Transverse colon (tissue), 4 donors: ENCODE data around the gene SETD1A. TPM values are rescaled to one million over a fixed set of nuclear protein-coding genes. Genes with fewer than 3 reads are reported as not detected.

Experiments
- DNase-seq: peaks from one replicate; pipeline ENCODE4 v3.0.0-alpha.2; 2019
- H3K27ac ChIP-seq, 4 donors: fragments of 200-600 bp; sonication (generic); 2 replicates each; pipeline ENCODE4 v1.5.1; 2016 to 2018; ENCODE audit warnings: inconsistent platforms in 4 of 4
- H3K27me3 ChIP-seq: fragments of 200-600 bp; sonication (generic); 2 replicates; pipeline ENCODE4 v1.5.1; 2017; ENCODE audit warnings: inconsistent platforms
- H3K36me3 ChIP-seq, 4 donors: fragments of 200-600 bp; sonication (generic); 2 replicates each; pipeline ENCODE4 v1.5.1; 2017 to 2019; ENCODE audit warnings: inconsistent platforms in 4 of 4
- H3K4me1 ChIP-seq, 4 donors: fragments of 200-600 bp; sonication (generic); 2 replicates each; pipeline ENCODE4 v1.5.1; 2017 to 2020; ENCODE audit warnings: inconsistent platforms in 4 of 4
- H3K4me3 ChIP-seq, 4 donors: fragments of 200-600 bp; sonication (generic); 1 replicate in 1 of 4; 2 replicates in 3 of 4; pipeline versions ENCODE4 v1.5.1 to v1.6.1; 2017 to 2019; ENCODE audit warnings: inconsistent platforms in 4 of 4
- H3K9me3 ChIP-seq, 2 donors: fragments of 200-600 bp; sonication (generic); 2 replicates each; pipeline ENCODE4 v1.5.1; 2017 to 2019; ENCODE audit warnings: inconsistent platforms in 2 of 2
- CTCF ChIP-seq, 5 experiments: fragments of 200-600 bp in 3 of 5; fragments of 450-650 bp in 2 of 5; sonication (generic) in 3 of 5; IDR thresholded peaks; 1 replicate in 2 of 5; 2 replicates in 3 of 5; pipeline ENCODE4 v1.5.1; 2016 to 2017; ENCODE audit warnings: antibody characterized with exemption in 5 of 5, inconsistent platforms in 3 of 5, mild to moderate bottlenecking in 2 of 5, moderate library complexity in 1 of 5
- EP300 ChIP-seq: sonication (generic); formaldehyde crosslinking; IDR thresholded peaks from one replicate; pipeline ENCODE4 v1.6.1; 2017; ENCODE audit warnings: antibody characterized with exemption, low read depth
- POLR2A ChIP-seq: fragments of 450-650 bp; IDR thresholded peaks from one replicate; pipeline ENCODE4 v1.6.1; 2016; ENCODE audit warnings: antibody characterized with exemption, mild to moderate bottlenecking, moderate library complexity
- POLR2AphosphoS5 ChIP-seq, 3 donors: sonication (generic); formaldehyde crosslinking; IDR thresholded peaks; one replicate each; pipeline ENCODE4 v1.6.1; 2016; ENCODE audit warnings: antibody characterized with exemption in 3 of 3
- WGBS, 2 donors: methylation state at CpG; one replicate each; pipeline ENCODE4 v1.1.5; 2018; ENCODE audit warnings: low coverage in 1 of 2; 5-methylcytosine and 5-hydroxymethylcytosine counted together
- in situ Hi-C, 4 donors: fragments of 200-750 bp; cut with MboI; loops; one replicate each; pipeline versions ENCODE4 v1.15.0 to v1.15.1; 2017; ENCODE audit warnings: low sequenced_read_pairs in 3 of 4, low pct_ligation_motif_present in 1 of 4, low pct_unique_long_range_greater_than_20kb in 1 of 4
- intact Hi-C: fragments of 100-400 bp; cut with DNase I; formaldehyde crosslinking; loops from one replicate; pipeline ENCODE4 v1.15.1; 2023; ENCODE audit warnings: low total_unique reads
- total RNA-seq, 4 donors: library from RNA; depleted of rRNA; stranded (reverse); fragments of >200 nt; gene quantifications; one replicate each; pipeline ENCODE4 v1.1.0, GENCODE V29; 2016

SETD1A gene
- total RNA-seq, 4 donors from 2014 or later, result 5.3 to 37.0 (median 10.8) TPM

- Histone ChIP-seq H3K27ac (peak overlapping the region; percentile 77 to 89 (median 81)), H3K4me3 (peak overlapping the region; percentile 39 to 50 (median 48)), H3K36me3 (no peaks in the 10 kb centered on the region), H3K9me3 (no peaks in the 10 kb centered on the region), H3K4me1 (peaks cover 6 to 18% (median 13%) of the 10 kb centered on the region in 4 donors), H3K27me3 (peaks cover 5% of the 10 kb centered on the region)
- DNase-seq, result no peak
- in situ Hi-C loops, result loop anchor here (10.0 to 25.0 kb wide), 5 partner anchors 164 to 864 kb away; partner anchors contain the start of genes ZNF843 (in 3 of the 4), COX6A2 (in 2 of the 4), ZNF267 (in 2 of the 4) and ARMC5 (in 1 of the 4)
- intact Hi-C loops, result no loop called here
- WGBS, 2 donors, result 69% methylated on average over 21 of the region's 21 CpGs; no CpG with 5 or more reads in 1 of the 2 donors
- no peak for TF ChIP-seq EP300
- no peak for TF ChIP-seq POLR2AphosphoS5 (IDR thresholded peaks at IDR 0.05)
- no peak for TF ChIP-seq POLR2A
- no peak for TF ChIP-seq CTCF (IDR thresholded peaks at IDR 0.05)
Observed at GRCh38 chr16:30997725-30998711, 40.5 kb downstream of the SETD1A start.

DNA sequence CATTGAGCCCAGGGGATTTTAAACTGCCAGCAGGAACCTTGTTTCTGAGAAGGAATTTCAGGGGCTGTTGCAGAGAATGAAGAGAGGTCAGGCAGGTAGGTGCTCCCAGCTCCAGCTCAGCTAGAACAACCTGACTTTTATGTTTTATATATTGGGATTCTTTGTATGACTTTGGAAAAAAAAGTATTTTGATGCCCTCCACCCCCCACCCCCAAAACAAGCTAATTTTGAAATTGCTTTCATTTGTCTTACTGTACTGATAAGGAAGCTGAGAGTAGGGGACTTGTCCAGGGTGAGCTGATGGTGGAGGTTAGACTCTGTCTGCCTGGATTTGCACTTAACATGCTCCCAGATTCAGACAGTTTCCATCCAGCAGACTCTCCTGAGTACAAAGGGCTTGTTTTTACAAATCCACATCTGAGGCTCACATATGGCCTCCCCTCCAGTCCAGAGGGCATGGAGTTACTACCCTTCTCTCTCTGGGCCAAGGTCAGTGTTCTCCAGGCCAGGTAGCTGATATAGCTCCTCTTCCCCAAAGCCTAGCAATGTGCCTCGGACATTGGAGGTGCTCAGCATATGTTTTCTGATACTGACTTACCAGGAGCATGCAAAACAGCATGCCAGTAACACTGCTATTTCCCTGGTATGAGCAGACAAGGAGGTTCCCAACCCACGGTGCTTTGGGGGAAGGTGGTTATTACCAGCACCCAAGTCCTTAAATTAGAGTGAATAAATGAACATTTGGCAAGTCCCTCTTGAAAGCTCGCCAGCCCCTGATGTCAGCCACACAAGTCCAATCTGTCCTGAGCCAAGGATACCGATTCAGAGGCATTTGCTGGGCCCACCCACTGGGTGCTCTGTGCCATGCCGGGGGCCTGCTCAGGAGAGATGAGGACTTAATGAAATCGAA is 41.6 kb downstream of the SETD1A start:
- H3K27me3 ChIP-seq, result peaks cover 5% of the 10 kb centered on the region
- no peak for DNase-seq
- no peaks in the 10 kb centered on the region for H3K36me3 ChIP-seq
- no peak for TF ChIP-seq CTCF (IDR thresholded peaks at IDR 0.05)
- no peak for TF ChIP-seq POLR2A
- no peak overlapping the region for H3K27ac ChIP-seq
- H3K4me3 ChIP-seq, result no peak overlapping the region
- in situ Hi-C loops, result loop anchor here (10.0 to 25.0 kb wide), 5 partner anchors 163 to 863 kb away; partner anchors contain the start of genes ZNF843 (in 3 of the 4), COX6A2 (in 2 of the 4), ZNF267 (in 2 of the 4) and ARMC5 (in 1 of the 4)
- intact Hi-C loops, result no loop called here
- WGBS, 2 donors, result 71% methylated on average over 6 of the region's 6 CpGs; no CpG with 5 or more reads in 1 of the 2 donors
- H3K9me3 ChIP-seq, result no peaks in the 10 kb centered on the region
- H3K4me1 ChIP-seq, result peaks cover 6 to 18% (median 13%) of the 10 kb centered on the region in 4 donors

DNA sequence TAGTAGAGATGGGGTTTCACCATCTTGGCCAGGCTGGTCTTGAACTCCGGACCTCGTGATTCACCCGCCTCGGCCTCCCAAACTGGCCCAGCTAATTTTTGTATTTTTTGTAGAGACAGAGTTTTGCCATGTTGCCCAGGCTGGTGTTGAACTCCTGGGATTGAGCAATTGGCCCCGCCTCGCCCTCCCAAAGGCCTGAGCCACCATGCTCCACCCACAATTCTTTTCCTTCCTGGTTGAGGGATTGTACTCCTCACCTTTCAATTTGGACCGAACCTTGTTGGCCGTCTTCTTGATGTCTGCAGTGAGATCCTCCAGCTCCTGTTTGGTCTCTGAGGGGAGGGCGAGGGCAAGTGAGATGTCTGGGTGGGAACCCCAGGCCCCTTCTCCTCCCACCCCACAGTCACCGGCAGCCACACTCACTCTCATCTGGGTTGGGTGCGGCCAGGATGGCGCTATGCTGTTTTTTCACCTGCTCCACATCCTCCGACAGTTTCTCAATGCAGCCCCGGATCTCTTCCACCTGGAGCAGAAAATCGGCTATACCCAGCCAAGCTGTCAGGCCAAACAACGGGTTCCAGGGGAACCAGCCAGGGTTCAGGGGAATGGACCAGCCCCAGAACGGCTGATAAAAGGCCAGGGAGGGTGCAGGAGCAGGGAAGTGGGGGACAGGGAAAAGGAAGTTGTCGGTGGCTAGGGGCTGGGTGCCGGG is 43.3 kb downstream of the SETD1A start:
- TF ChIP-seq EP300 (no peak), POLR2AphosphoS5 (IDR thresholded peaks at IDR 0.05) (no peak), CTCF (IDR thresholded peaks at IDR 0.05) (no peak), POLR2A (no peak)
- in situ Hi-C loops (no loop called here), intact Hi-C loops (loop anchor here (1.0 kb wide), 1 partner anchor 26 kb away; no protein-coding TSS in a partner anchor)
- no peak overlapping the region for H3K27ac ChIP-seq
- H3K27me3 ChIP-seq, result peaks cover 5% of the 10 kb centered on the region
- no peaks in the 10 kb centered on the region for H3K36me3 ChIP-seq
- peaks cover 6 to 18% (median 13%) of the 10 kb centered on the region in 4 donors for H3K4me1 ChIP-seq
- no peaks in the 10 kb centered on the region for H3K9me3 ChIP-seq
- 72 to 77% methylated on average over 4 to 19 of the region's 19 CpGs for WGBS, 2 donors
- no peak for DNase-seq
- H3K4me3 ChIP-seq, result no peak overlapping the region
